Iris pigment epithelial cell (primary cell): ENCODE results near the gene SYNJ2.

Experiments
- DNase-seq: peaks from one replicate; pipeline ENCODE4 v3.0.0-alpha.2; 2011; ENCODE audit warnings: low read depth

Gene SYNJ2

GRCh38 chr6:158028876-158029275 is 47.2 kb downstream of the SYNJ2 start:
- DNase-seq = no peak

GRCh38 chr6:158029668-158030230 is 48.1 kb downstream of the SYNJ2 start:
- DNase-seq = no peak

GRCh38 chr6:158030380-158031300 is 49.0 kb downstream of the SYNJ2 start:
- no peak for DNase-seq

GRCh38 chr6:158031381-158032353 is 50.0 kb downstream of the SYNJ2 start:
- peak; percentile 76 for DNase-seq

GRCh38 chr6:158032354-158032733 is 50.7 kb downstream of the SYNJ2 start:
- no peak for DNase-seq

- DNase-seq = no peak
Measured at GRCh38 chr6:158033077-158033750, 51.6 kb downstream of the SYNJ2 start.

- no peak for DNase-seq
Measured at GRCh38 chr6:158033751-158034702, 52.4 kb downstream of the SYNJ2 start.

- DNase-seq = no peak
Measured at GRCh38 chr6:158036261-158036660, 54.6 kb downstream of the SYNJ2 start.

- no peak for DNase-seq
Measured at GRCh38 chr6:158037021-158037420, 55.4 kb downstream of the SYNJ2 start.

GRCh38 chr6:158037771-158038170 is 56.1 kb downstream of the SYNJ2 start:
- DNase-seq = no peak

GRCh38 chr6:158038291-158039177 is 56.9 kb downstream of the SYNJ2 start:
- DNase-seq = no peak

GRCh38 chr6:158039178-158039557 is 57.5 kb downstream of the SYNJ2 start:
- DNase-seq = peak; percentile 81

- DNase-seq = peak; percentile 64
Measured at GRCh38 chr6:158039571-158040050, 57.9 kb downstream of the SYNJ2 start.

- DNase-seq = peak; percentile 99
Measured at GRCh38 chr6:158040051-158040803, 58.6 kb downstream of the SYNJ2 start.

- DNase-seq = peak; percentile 69
Measured at GRCh38 chr6:158040804-158041347, 59.2 kb downstream of the SYNJ2 start.

GRCh38 chr6:158041370-158041769 is 59.7 kb downstream of the SYNJ2 start:
- DNase-seq = no peak

GRCh38 chr6:158041788-158042187 is 60.1 kb downstream of the SYNJ2 start:
- DNase-seq = no peak

GRCh38 chr6:158042245-158042798 is 60.7 kb downstream of the SYNJ2 start:
- DNase-seq = peak; percentile 93
